ENCODE results near the gene GPN1.

GRCh38 chr2:27596627-27597026 lies 32.2 kb upstream of the GPN1 start:
- TF ChIP-seq CTCF (IDR thresholded peaks at IDR 0.05 in 4 of 5, conservative IDR thresholded peaks at IDR 0.05 in 1 of 5) (no peak), POLR2A (IDR thresholded peaks at IDR 0.05) (no peak)

All from gastrocnemius medialis (tissue), 4 donors.